Superior temporal gyrus (tissue), 1 donor: ENCODE measurements around the gene CLEC2D.
"Not testable (repeated sequence)": the region's sequence is repeated elsewhere in the genome, so short reads cannot be mapped to it uniquely, and the experiment has no call there.

Experiments
- DNase-seq: peaks from one replicate; pipeline ENCODE4 v3.0.0-alpha.2; 2016; ENCODE audit errors: extremely low spot score

Gene CLEC2D, protein sequence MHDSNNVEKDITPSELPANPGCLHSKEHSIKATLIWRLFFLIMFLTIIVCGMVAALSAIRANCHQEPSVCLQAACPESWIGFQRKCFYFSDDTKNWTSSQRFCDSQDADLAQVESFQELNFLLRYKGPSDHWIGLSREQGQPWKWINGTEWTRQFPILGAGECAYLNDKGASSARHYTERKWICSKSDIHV

DNA sequence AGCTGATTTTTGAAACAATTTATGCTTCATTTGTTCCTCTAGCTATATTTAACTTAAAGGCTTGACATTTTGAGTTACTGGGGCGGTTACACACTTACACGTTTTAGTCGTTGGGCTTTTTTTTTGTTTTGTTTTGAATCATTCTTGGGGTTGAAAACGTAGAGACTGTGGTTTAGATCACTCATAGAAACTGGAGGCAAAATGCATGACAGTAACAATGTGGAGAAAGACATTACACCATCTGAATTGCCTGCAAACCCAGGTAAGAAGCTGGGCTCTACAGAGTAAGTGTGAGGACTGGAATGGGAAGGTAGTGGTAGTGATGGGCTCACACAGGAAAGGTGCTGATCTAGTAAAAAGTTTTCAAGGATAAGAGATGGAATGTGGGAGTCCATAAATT lies at the start of gene CLEC2D:
TSS of gene CLEC2D (plus strand) at position 180 of the 400 bp plus-strand sequence. CDS start at position 202, 22 bp downstream.
- DNase-seq = no peak

DNA sequence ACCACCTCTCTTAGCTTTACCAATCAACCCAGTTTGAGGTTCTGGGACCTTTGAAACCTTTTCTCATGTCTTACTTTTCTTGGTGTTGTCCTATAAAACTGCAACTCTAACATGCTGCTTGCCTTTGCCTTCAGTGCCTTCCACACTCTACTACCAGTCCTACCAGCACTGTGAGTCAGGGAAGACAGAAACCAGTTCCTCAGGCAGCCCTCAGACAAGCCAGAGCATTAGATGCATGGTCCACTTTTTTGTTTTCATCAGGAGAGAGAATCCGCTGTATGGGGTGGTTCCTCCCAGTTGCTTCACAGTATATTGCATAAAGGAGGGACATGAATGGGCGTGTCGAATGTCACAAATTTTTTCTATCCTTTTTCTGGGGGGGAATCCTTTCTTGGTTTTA lies 44.5 kb upstream of the CLEC2D start:
- no peak for DNase-seq

DNA sequence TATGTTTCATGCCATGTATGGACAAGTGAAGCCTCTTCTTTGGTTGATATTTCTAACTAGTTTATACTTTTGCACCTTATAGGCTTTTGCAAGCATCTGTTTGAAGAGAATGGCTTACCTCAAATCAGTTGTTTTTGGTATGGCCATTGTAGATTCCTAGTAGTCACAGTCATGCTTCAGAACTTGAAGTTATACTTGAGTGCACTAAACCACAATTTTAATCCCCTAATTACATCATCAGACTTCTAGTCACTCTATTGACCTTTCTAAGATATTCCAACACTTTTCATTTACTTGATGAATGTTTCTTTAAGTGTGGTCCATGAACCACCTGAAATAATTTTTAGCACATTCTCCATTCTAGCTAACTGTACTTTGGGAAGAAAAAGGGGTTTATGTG lies 43.2 kb upstream of the CLEC2D start:
- no peak for DNase-seq

DNA sequence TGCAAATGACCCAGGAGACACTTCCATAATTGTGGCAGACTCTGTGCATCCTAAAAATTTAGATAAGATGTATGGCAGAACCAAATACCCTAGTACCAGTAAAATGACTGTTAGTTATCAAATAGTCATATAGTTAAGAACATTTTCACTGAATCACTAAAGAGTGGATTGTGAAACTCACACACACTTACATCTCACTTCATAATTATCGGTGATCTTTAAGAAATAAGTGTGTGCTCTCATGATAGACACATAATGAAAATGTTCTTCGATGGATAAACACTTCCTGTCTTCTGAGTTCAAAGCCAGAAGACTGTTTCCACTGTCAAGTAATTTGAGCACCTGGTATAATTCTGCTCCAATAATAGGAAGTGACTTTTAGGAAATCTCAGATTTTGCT lies 42.7 kb upstream of the CLEC2D start:
- DNase-seq = no peak

DNA sequence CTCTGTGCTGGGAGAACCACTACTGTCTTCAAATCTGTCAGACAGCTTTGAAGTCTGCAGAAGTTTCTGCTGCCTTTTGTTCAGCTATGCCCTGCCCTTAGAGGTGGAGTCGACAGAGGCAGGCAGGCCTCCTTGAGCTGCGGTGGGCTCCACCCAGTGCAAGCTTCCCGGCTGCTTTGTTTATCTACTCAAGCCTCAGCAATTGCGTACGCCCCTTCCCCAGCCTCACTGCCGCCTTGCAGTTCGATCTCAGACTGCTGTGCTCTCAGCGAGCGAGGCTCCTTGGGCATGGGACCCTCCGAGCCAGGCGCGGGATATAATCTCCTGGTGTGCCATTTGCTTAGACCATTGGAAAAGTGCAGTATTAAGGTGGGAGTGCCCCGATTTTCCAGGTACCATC lies 36.7 kb upstream of the CLEC2D start:
- DNase-seq = no peak

DNA sequence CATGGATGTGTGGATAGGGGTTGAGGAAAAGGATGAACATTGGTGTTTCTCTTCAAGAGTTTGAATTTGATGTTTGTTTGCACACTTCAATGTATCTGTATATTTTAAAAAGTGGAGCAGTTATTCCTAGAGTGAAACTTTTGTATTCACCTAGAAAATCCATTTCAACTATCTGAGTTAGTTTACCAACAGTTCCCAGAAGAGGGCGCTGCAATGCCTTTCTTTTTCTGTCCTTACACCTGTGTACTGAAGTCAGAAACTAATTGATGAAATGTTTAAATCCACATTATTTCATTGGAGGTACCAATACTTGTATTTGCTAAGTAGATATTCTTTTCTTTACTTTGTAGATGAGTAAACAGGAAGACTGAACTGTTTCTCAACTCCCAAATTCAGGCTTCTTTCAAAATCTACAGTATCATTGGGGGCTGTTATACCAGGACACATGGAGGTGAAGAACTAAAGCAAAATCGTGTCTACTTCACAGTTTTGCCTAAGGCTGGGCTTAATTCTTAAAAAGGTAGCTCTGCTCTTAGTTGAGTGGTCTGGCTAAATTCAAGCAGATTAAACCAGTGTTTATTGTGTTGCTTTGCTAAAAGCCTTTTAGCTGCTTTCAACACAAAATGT lies 35.2 kb upstream of the CLEC2D start:
- peak; percentile 66 for DNase-seq

DNA sequence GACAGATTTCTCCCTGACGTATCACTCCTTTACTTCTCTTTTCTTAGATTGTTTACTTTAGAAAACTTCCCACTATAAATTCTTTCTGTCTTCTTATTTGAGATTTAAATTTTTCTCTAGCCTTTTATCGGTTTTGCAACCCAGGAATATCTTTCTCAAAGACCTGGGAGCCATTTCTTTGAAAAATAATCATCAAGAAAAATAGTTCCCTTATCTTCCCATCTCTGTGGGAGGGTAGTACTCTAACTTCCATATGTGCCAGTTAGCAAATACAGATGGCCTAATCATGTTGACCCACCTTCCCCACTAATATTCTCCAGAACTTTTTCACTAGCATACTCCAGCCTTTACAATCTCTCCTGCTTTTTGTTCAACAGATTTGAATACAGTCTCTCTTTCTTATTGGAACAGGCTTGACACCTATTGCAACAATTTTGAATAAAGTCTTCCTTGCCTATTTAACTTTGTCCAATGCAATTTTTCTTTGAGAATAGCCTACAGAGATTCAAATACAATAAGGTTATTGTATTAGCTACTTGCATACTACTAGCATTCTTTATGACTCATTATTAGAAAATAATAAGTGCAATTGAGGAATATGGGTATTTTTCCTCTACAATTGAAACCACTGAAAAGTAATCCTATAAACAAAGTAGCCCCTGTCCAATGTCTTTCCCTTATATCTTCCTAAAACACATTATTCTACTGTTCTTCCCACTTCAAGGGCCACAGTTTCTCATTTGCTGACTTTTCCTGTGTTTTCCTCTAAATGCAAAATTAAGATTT lies 34.4 kb upstream of the CLEC2D start:
- DNase-seq = no peak

DNA sequence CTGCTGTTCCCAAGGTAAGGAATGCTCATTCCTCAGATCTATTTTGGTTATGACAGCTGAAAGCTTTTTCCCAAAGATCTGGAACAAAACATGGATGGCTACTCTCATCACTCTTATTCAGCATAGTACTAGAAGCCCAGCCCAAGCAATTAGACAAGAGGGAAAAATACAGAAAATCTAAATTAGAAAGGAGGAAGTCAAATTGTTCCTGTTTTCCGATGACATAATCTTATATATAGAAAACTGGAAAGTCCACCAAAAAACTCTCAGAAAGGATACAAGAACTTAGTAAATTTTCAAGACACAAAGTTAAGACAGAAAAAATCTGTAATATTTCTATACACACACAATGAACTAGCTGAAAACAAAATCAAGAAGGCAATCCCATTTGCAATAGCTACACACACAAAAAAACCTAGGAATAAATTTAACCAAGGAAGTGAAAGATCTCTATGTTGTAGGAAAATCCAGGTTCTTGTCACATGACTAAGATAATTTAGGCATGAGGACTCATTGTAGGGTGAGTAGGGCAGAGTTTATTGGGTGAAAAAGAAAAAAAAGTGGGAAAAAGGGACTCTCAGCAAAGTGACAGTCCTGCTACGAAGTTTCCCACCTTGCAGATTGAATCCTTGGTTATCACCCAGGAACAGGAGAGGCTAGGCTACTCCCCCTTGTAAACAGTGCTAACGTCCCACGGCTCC lies 33.2 kb upstream of the CLEC2D start:
- DNase-seq = no peak

DNA sequence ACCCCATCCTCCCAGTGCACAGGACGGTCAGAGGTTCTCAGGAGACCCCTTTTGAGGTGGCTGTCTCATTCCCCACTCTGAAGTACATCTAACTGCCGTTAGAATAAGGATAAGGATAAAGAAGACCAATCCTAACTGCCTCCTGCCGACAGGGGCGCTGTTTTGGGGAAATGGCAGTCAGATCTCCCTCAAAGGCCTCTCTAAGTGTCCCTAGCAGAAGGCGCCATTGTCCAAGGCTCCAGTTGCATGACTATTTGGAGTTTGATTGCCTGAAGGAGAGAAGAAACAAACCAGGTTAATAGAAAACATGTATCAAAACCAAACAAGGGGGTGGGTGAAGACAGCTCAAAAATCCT lies 32.7 kb upstream of the CLEC2D start:
- DNase-seq = no peak

DNA sequence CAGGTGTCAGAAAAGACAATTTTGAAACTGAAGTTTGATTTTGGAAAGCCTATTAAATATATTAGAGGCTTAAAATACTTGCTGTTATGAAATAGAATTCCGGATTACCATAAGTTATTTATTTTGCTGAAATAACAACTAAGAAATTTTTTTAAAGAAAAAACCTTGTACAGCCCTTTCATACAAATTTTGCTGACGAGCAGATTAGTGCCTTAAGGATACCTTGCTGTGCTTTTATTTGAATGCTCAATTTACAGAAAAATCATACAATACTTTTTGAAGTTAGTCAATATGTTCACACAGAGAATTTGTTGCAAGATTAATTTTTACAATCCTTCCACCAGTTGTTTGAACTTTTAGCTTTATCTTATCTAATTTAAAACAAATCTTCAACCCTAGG lies 29.5 kb upstream of the CLEC2D start:
- no peak for DNase-seq

DNA sequence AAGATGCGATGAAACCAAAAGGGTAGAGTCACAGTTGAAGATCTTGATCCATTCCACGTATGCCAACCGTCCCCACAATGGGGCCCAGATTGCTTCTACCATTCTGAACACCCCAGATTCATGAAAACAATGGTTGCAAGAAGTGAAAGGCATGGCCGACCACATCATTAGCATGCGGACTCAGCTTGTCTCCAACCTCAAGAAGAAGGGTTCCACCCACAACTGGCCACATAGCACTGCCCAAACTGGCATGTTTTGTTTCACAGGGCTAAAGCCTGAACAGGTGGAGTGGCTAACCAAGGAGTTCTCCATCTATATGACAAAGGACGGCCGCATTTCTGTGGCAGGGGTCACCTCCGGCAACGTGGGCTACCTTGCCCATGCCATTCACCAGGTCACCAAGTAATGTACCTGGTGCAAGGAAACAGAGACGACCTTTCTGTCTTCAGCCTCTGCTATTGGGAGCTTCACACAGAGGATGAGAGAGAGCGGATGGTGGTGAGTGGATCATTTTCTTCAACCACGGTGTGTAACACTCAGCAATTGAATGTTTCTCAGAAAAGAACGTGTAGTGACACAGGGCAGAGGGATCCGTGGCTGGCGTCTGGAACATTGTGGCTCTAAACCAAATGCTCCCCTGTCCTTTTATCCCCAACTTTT lies 26.8 kb upstream of the CLEC2D start:
- no peak for DNase-seq

DNA sequence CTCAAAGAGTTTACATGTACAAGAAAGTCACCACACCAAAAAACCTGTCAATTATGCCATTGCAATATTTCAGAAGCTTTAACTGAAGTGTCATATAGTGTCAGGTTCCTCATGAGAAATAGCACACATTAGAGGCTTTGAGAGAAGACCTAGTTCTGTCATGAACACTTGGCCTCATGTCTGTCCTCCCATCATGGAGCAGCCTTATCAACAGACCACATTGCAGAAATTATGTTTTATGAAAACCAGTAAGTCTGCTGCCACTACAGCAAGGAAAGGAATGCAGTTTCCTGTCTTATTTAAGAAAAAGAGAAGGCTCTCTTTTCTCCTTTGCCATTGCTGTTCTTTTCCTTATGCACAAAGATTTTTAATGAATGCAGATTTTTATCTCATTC lies 26.2 kb upstream of the CLEC2D start:
- DNase-seq = no peak

DNA sequence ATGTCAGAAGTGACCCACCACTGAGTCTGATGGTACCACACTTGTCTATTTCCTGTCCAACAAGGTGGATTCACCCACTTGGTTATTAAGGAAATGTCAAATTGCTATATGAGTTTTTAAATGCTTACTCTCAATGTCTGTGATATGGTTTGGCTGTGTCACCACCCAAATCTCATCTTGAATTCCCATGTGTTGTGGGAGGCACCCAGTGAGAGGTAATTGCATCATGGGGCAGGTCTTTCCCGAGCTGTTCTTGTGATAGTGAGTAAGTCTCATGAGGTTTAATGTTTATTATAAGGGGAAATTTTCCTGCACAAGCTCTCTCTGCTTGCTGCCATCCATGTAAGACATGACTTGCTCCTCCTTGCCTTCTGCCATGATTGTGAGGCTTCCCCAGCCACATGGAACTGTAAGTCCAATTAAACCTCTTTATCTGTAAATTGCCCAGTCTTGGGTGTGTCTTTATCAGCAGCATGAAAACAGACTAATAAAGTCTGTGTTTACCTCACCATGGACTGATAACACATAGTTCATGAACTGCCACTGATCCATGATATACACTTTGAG lies 24.4 kb upstream of the CLEC2D start:
- DNase-seq = not testable (repeated sequence)

DNA sequence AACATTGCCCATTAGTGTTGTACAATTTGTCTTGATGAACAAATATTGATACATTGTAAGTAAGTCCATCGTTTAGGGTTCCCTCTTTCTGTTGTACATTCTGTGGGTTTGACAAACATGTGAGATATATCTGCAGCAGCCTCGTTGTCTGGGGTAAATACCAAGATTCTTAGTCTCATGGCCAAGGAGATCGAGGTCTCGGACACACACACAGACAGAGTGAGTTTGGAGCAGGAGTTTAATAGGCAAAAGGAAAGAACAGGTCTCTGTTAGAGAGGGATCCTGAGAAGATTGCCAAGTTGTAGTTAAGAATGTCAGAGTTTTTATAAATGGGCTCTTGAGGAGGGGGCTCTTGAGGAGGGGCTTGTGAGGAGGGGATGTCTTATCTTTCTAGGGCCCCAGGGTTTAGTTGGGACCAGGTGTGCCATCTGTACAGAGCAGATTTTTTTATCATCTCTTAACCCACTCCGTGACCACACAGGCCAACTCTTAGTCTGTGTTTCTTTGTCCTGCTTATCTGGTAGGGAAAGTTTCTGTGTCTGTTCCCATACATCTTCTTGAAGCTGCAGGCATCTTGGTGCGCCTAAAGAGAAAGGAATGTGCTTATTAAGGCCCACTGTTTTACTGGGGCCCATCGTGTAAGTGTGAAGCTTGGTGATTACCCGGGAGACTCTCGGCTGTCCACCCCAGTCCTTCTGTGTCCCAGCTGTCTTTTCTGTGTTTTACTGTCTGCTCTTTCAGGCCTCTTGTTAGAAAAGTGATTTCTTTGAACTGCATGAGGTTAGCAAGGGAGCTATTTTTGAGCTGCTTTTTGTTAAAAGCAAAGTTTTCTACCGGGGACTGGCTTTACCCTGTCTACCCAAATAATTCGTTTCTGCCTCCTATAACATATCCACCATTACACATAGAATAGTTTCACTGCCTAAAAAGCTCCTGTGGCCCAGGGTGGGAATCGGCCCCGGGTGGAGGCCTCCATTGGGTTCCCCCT lies 22.4 kb upstream of the CLEC2D start:
- DNase-seq = no peak

DNA sequence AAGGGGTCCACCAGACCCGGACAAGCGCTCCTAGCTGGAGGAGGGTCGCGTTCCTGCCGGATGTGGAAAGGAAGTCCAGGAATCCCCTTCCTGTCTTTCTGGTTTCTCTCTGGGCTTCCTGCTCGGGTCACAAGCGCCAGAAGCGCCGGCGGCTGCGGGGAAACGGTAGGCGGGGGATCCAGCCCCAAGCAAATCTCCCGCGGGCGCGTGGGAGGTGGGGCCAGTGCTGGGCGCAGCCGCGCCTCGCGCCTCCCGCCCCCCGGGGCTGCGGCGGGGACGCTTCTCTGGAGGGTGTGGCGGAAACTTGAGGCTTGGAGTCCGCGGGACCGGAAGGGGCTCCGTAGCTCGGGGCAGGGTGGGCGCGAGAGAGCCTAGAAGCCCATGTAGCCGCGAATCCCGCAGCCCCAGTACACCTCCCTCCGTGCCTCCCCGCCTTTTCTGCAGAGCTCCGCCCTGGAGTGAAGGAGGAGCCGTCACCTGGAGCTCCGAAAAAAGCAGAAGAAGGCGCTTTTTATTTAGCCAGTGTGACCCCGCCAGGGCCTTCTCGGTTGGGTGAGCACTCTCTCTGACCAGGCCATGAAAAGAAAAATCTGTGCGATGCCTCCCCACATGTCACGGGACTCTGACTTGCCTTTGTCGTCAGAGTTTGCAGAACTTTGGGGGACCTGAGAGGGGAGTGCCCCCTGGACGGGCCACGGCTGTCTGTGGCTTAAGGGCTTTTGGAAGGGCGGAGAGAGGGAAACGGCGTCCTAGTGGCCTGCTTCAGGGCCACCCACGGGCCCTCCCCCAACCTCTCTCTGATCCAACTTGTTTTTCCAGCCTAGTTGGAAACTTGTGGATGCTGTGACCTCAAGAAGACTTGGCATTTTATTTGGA lies 21.4 kb upstream of the CLEC2D start:
- peak; percentile 38 for DNase-seq

DNA sequence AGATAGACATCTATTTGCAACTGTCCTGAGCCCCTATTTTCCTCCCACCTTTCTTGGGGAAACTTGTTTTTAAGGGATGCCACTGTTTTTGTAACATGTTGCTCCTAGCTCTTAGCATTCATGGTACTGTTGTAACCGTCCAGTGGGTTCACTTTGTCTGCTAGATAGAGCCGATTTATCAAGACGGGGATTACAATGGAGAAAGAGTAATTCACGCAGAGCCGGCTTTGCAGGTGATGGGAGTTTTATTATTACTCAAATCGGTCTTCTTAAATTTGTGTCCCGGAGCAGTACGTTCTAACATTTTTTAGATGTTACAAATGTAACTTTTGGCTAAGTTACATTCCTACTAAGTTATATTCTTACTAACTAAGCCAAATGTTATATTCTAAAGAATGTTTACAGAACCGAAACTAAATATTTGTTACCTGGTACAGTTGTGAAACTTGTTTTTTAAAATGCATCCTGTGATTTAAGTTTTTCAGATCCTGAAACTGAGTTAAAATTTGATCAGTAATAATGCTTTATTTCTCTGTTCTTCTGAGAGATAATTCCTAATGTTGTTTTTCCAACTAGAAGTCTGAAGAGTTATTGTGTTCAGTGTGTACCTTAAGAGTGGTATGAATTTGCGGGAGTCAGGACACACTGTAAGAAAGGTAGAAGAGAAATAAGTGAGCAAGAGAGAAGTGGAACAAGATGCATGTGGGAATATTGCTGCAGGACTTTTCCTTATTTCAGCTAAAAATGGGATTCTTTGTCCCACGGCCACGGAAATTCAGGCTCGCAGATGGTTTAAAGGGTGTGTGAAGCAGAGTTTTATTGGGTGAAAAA lies 20.6 kb upstream of the CLEC2D start:
- no peak for DNase-seq

DNA sequence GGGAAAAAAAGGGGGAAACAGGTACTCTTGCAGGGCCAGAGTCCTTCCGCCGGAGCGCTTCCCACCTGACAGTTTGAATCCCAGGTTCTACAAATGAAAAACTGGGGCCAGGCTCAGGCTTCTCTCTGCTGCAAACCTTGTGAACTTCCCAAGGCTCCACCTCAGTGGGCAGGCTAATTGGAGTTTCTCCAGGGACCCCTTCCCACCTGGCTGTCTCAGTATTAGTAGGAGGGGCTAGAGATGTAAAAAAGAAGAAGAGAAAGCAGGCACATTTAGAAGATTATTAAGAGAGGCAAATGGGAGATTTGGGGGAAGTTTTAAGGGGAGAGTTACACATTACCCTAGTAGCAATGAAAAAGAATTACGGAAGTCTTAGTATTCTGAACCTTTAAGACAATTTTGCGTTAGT lies 20.0 kb upstream of the CLEC2D start:
- DNase-seq = no peak

DNA sequence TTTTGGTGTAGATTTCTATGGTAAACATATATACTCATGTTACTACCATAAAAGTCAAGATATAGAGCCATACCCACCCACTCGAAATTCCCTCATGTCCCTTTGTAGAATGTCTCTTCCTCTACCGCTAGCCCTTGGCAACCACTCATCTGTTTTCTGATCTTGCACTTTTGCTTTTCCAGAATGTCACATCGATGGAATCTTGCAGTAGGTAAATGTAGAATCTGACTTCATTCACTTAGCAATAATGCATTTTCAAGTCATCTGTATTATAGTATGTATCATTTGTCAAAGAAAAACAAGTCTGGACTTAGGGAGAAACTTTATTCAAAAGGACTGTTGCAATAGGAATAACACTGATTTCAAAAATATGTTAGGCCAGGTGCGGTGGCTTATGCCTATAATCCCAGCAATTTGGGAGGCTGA lies 19.3 kb upstream of the CLEC2D start:
- DNase-seq = no peak
